Gastroesophageal sphincter (tissue), 4 donors: Measurements from ENCODE around the gene MRPL32. TPM values are rescaled to one million over a fixed set of nuclear protein-coding genes. Genes with fewer than 3 reads are reported as not detected.

ENCODE experiments used
- ATAC-seq: fragments of 150-250 bp; one replicate; pipeline ENCODE4 v1.9.1; 2016; ENCODE audit warnings: mild to moderate bottlenecking, moderate library complexity
- H3K27ac ChIP-seq, 4 donors: fragments of 200-600 bp; sonication (generic) in 3 of 4; 1 replicate in 3 of 4; 2 replicates in 1 of 4; pipeline ENCODE4 v1.5.1; 2016 to 2019
- H3K27me3 ChIP-seq: fragments of 200-600 bp; sonication (generic); one replicate; pipeline ENCODE4 v1.5.1; 2019
- H3K36me3 ChIP-seq, 2 donors: fragments of 200-600 bp; sonication (generic); one replicate each; pipeline ENCODE4 v1.5.1; 2019; ENCODE audit warnings: control low read depth in 1 of 2
- H3K4me1 ChIP-seq, 3 donors: fragments of 200-600 bp; sonication (generic); 1 replicate in 2 of 3; 2 replicates in 1 of 3; pipeline ENCODE4 v1.5.1; 2016 to 2019; ENCODE audit warnings: control low read depth in 2 of 3
- H3K4me3 ChIP-seq, 2 donors: fragments of 200-600 bp; sonication (generic); one replicate each; pipeline ENCODE4 v1.5.1; 2019; ENCODE audit warnings: mild to moderate bottlenecking in 1 of 2, moderate library complexity in 1 of 2
- H3K9me3 ChIP-seq, 3 donors: fragments of 200-600 bp; sonication (generic); one replicate each; pipeline ENCODE4 v1.5.1; 2017 to 2019; ENCODE audit warnings: control low read depth in 2 of 3
- CTCF ChIP-seq, 4 experiments: fragments of 200-600 bp in 2 of 4; fragments of 450-650 bp in 2 of 4; sonication (generic) in 1 of 4; IDR thresholded peaks; one replicate each; pipeline ENCODE4 v1.5.1; 2017 to 2019; ENCODE audit warnings: antibody characterized with exemption in 4 of 4, mild to moderate bottlenecking in 2 of 4, moderate library complexity in 2 of 4
- EP300 ChIP-seq: sonication (generic); formaldehyde crosslinking; IDR thresholded peaks from one replicate; pipeline ENCODE4 v1.6.1; 2017; ENCODE audit warnings: antibody characterized with exemption, mild to moderate bottlenecking
- POLR2A ChIP-seq, 2 donors: fragments of 450-650 bp; IDR thresholded peaks; one replicate each; pipeline ENCODE4 v1.6.1; 2017; ENCODE audit warnings: antibody characterized with exemption in 2 of 2, mild to moderate bottlenecking in 2 of 2, moderate library complexity in 1 of 2
- POLR2AphosphoS5 ChIP-seq: sonication (generic); formaldehyde crosslinking; IDR thresholded peaks from one replicate; pipeline ENCODE4 v1.6.1; 2017; ENCODE audit warnings: antibody characterized with exemption
- WGBS, 2 donors: methylation state at CpG; one replicate each; pipeline ENCODE4 v1.1.5; 2018; ENCODE audit warnings: low coverage in 1 of 2; 5-methylcytosine and 5-hydroxymethylcytosine counted together
- total RNA-seq, 4 donors: library from RNA; depleted of rRNA; stranded (reverse); fragments of >200 nt; gene quantifications; one replicate each; pipeline ENCODE4 v1.1.0, GENCODE V29; 2016

The MRPL32 gene
- total RNA-seq, 4 donors from 2014 or later = 45.6 to 68.7 (median 53.8) TPM

GRCh38 chr7:42952328-42952727 lies 20.2 kb downstream of the MRPL32 start:
- no peak for ATAC-seq
- H3K4me3 ChIP-seq = no peak overlapping the region
- TF ChIP-seq CTCF (IDR thresholded peaks at IDR 0.05) (no peak), EP300 (no peak), POLR2A (IDR thresholded peaks at IDR 0.05) (no peak), POLR2AphosphoS5 (no peak)
- no peaks in the 10 kb centered on the region for H3K36me3 ChIP-seq
- 64 to 75% methylated on average over 3 of the region's 4 CpGs for WGBS, 2 donors
- no peak overlapping the region for H3K27ac ChIP-seq
- no peaks in the 10 kb centered on the region for H3K4me1 ChIP-seq
- H3K9me3 ChIP-seq = no peaks in the 10 kb centered on the region
- H3K27me3 ChIP-seq = no peaks in the 10 kb centered on the region

DNA sequence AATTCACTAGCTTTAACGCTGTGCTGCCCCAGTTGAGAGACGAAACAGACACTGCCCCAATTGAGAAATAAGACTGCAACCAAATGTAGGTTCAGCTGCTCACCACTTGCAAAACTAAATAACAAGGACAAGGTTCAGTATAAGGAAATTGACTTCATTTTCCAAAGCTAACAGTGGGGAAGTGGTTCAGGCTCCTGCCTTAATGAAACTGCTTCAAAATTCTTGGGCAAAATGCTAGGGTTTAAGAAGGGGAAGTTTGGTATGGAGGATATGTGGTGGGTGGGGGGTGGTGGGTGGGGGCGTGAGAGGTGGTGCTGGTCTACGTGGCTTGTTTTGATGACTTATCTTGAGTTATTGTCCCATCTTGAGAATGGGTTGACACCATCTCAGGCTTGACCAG lies 21.8 kb downstream of the MRPL32 start:
- no peak overlapping the region for H3K4me3 ChIP-seq
- WGBS, 2 donors = 88 to 90% methylated on average over 4 of the region's 4 CpGs
- no peaks in the 10 kb centered on the region for H3K4me1 ChIP-seq
- no peaks in the 10 kb centered on the region for H3K27me3 ChIP-seq
- H3K9me3 ChIP-seq = no peaks in the 10 kb centered on the region
- no peak for ATAC-seq
- H3K36me3 ChIP-seq = no peaks in the 10 kb centered on the region
- H3K27ac ChIP-seq = no peak overlapping the region
- TF ChIP-seq POLR2AphosphoS5 (no peak), EP300 (no peak), CTCF (IDR thresholded peaks at IDR 0.05) (no peak), POLR2A (IDR thresholded peaks at IDR 0.05) (no peak)

GRCh38 chr7:42956062-42956461 lies 23.9 kb downstream of the MRPL32 start:
- TF ChIP-seq POLR2AphosphoS5 (no peak), CTCF (IDR thresholded peaks at IDR 0.05) (no peak), EP300 (no peak)
- Histone ChIP-seq H3K27ac (no peak overlapping the region), H3K9me3 (no peaks in the 10 kb centered on the region), H3K4me3 (no peak overlapping the region), H3K27me3 (no peaks in the 10 kb centered on the region), H3K4me1 (no peaks in the 10 kb centered on the region), H3K36me3 (no peaks in the 10 kb centered on the region)
- no peak for ATAC-seq

- no peaks in the 10 kb centered on the region for H3K36me3 ChIP-seq
- TF ChIP-seq EP300 (no peak), POLR2A (IDR thresholded peaks at IDR 0.05) (no peak), CTCF (IDR thresholded peaks at IDR 0.05) (no peak), POLR2AphosphoS5 (no peak)
- no peak for ATAC-seq
- H3K9me3 ChIP-seq = no peaks in the 10 kb centered on the region
- no peak overlapping the region for H3K4me3 ChIP-seq
- 81 to 100% methylated on average over 1 to 2 of the region's 2 CpGs for WGBS, 2 donors
- H3K4me1 ChIP-seq = no peaks in the 10 kb centered on the region
- no peak overlapping the region for H3K27ac ChIP-seq
- H3K27me3 ChIP-seq = no peaks in the 10 kb centered on the region
Observed at GRCh38 chr7:42959549-42959948, 27.4 kb downstream of the MRPL32 start.

- Histone ChIP-seq H3K9me3 (no peaks in the 10 kb centered on the region), H3K27me3 (no peaks in the 10 kb centered on the region), H3K4me3 (no peak overlapping the region), H3K4me1 (no peaks in the 10 kb centered on the region), H3K36me3 (no peaks in the 10 kb centered on the region), H3K27ac (no peak overlapping the region)
- ATAC-seq = no peak
- TF ChIP-seq POLR2AphosphoS5 (no peak), EP300 (no peak), POLR2A (IDR thresholded peaks at IDR 0.05) (no peak), CTCF (IDR thresholded peaks at IDR 0.05) (no peak)
- WGBS, 2 donors = 67 to 80% methylated on average over 1 to 2 of the region's 2 CpGs
Observed at GRCh38 chr7:42960762-42961161, 28.6 kb downstream of the MRPL32 start.
